HG03521 (cell line): ENCODE measurements around the gene AP2S1.
"Not testable (repeated sequence)": the region's sequence is repeated elsewhere in the genome, so short reads cannot be mapped to it uniquely, and the experiment has no call there.

Source experiments
- ATAC-seq: cut with Tn5 transposase; IDR thresholded peaks from one replicate; pipeline ENCODE4 v1.9.1; 2021; ENCODE audit warnings: mild to moderate bottlenecking, moderate library complexity; ENCODE audit not compliant: unreplicated experiment

The AP2S1 gene

GRCh38 chr19:46809534-46810272 lies 40.9 kb downstream of the AP2S1 start:
- no peak for ATAC-seq

- no peak for ATAC-seq
Measured at GRCh38 chr19:46806656-46807055, 44.0 kb downstream of the AP2S1 start.

- ATAC-seq, result not testable (repeated sequence)
Measured at GRCh38 chr19:46804432-46804831, 46.2 kb downstream of the AP2S1 start.

GRCh38 chr19:46803555-46803954 lies 47.1 kb downstream of the AP2S1 start:
- ATAC-seq, result no peak

GRCh38 chr19:46802152-46802551 lies 48.5 kb downstream of the AP2S1 start:
- no peak for ATAC-seq

GRCh38 chr19:46798713-46799112 lies 51.9 kb downstream of the AP2S1 start:
- no peak for ATAC-seq

GRCh38 chr19:46797881-46798280 lies 52.8 kb downstream of the AP2S1 start:
- ATAC-seq, result no peak

- no peak for ATAC-seq
Measured at GRCh38 chr19:46791944-46792343, 58.7 kb downstream of the AP2S1 start.

- no peak for ATAC-seq
Measured at GRCh38 chr19:46789371-46789770, 61.3 kb downstream of the AP2S1 start.

- no peak for ATAC-seq
Measured at GRCh38 chr19:46788968-46789338, 61.7 kb downstream of the AP2S1 start.

- ATAC-seq, result peak; percentile 47
Measured at GRCh38 chr19:46788262-46788967, 62.2 kb downstream of the AP2S1 start, which contains the start of gene SLC1A5. SLC1A5 (minus strand) TSS chr19:46788594; CDS start chr19:46787965, 629 bp downstream.
